HG02840 (cell line): ENCODE measurements around the gene RHOV.

Experiments
- ATAC-seq: cut with Tn5 transposase; IDR thresholded peaks from one replicate; pipeline ENCODE4 v1.9.1; 2021; ENCODE audit warnings: mild to moderate bottlenecking, moderate library complexity, moderate number of reproducible peaks; ENCODE audit not compliant: unreplicated experiment, low FRiP score

The RHOV gene

DNA sequence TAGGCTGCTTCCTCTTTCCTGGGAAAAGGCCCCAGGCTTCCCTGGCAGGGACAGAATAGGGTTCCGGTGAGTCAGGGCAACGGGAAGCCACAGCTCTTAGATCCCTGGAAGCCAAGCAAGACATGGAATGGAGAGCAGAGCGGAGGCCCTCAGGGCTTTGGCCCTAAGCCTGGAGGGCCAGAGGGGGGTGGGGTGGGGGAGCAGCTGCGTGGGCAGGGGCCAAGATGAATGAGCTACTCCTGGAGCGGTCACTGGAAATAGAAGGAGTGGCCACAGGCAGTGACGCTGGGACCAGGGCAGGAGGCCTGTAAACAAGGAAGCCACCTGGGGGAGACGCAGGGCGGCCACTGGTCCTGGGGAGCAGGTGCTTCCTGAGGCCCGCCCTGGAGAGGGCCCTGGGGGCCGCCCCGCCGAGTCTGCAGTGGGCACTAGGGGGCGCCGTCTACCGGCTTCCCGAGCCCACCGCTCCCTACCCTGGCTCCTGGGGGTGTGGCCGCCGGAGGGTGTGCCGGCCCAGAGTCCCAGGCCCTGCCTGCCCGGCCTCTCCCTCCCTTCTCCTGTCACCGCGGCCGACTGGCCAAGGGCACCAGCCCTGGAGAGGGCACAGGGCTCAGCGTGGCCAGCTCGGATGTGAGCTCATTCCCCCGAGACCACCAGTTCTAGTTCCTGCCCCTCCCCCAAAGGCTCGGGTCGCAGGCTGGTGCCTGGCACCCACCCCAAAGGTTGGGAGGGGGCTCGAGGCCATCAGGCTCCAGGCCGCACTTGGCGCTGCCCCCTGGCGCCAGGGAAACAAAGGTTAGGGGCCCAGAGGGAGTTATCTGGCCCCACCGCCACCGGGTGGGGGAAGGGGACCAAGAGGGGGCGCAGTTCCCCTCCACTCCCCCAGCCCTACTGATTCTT lies 32.3 kb upstream of the RHOV start:
- ATAC-seq, result no peak

DNA sequence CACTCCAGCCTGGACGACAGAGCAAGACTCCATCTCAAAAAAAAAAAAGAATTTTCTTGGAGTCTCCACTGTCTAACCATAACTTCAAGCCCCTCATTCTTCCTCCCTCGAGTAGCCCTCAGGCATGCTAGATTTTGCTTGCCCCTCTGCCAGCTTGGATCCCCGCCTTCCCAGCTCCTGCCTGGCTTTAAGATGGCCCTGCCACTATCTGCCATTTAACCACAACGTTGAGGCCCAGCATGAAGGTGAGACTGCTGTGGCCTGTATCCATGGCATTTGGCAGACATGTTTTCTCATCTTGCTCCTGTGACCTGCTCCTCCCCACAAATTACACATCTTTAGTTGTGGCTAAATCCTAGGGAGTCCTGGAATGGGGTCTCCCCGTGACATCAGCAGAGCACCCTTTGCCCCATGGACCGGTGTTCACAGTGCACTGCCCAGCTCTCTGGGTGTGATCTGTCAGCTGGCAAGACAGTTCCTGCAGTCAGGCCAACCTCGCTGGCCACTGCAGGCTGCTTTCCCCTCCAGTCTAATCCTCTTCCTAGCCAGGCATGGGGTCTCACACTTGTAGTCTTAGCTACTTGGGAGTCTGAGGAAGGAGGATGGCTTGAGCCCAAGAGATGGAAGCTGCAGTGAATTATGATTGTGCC lies 30.6 kb upstream of the RHOV start:
- no peak for ATAC-seq

- ATAC-seq, result no peak
Observed at GRCh38 chr15:40902605-40903561, 28.8 kb upstream of the RHOV start.

DNA sequence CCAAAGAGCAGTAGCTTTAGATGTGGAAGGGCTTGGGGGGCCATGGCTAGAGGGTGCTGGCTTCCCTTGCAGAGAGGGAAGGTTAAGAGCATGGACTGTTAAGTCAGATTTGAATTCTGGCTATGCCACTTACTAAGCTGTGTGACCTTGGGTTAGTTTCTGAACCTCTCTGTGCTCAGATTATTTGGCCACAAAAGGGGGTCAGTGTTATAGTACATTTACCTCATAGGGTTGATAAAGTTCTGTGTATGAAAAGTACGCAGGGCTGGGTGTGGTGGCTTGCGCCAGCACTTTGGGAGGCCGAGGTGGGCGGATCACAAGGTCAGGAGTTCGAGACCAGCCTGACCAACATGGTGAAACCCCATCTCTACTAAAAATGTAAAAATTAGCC lies 27.0 kb upstream of the RHOV start:
- ATAC-seq, result no peak

- no peak for ATAC-seq
Observed at GRCh38 chr15:40900256-40901052, 26.4 kb upstream of the RHOV start.

DNA sequence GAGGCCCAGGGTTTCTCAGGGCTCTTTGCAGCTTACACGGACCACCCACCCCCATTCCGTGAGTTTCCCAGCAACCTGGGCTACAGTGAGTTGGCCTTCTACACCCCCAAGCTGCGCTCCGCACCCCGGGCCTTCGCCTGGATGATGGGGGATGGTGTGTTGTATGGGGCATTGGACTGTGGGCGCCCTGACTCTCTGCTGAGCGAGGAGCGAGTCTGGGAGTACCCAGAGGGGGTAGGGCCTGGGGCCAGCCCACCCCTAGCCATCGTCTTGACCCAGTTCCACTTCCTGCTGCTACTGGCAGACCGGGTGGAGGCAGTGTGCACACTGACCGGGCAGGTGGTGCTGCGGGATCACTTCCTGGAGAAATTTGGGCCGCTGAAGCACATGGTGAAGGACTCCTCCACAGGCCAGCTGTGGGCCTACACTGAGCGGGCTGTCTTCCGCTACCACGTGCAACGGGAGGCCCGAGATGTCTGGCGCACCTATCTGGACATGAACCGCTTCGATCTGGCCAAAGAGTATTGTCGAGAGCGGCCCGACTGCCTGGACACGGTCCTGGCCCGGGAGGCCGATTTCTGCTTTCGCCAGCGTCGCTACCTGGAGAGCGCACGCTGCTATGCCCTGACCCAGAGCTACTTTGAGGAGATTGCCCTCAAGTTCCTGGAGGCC lies 25.6 kb upstream of the RHOV start:
- no peak for ATAC-seq

- ATAC-seq, result peak; percentile 29
Observed at GRCh38 chr15:40894681-40895448, 20.8 kb upstream of the RHOV start.

GRCh38 chr15:40893733-40894680 lies 20.0 kb upstream of the RHOV start, which contains the start of gene VPS18:
Gene VPS18, plus strand, starts transcription at chr15:40894450. Its CDS starts 319 bp downstream, at chr15:40894769.
- peak; percentile 78 for ATAC-seq

DNA sequence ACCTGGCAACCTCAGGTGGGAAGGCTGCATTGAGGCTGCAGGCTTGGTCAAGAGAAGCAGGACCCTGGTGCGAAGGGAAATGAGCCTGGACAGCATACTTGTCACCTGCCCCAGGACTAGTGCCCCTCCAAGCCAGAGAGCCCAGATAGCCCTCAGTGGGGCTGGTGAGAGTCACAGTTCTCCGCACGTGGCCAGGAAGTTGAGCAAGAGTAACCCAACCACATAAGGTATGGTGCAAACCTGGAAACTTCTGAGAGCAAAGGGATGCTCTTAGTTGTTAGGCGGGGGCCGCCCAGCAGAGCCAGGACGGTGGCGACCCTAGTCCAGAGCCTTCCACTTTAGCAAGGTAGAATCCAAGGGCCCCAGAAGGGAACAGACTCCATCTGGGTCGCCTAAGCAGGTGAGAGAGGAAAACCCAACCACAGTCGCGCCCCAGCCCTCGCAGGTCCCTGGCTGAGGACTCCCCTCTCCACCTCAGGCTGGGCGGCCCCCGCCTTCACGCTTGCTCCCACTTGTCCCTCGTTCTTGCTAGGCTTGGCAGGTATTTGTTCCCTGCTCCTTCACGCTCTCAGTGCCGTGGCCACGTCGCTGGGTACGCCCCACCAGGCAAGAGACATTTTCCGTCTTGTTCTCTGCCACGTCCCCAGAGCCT lies 19.1 kb upstream of the RHOV start:
- ATAC-seq, result no peak

DNA sequence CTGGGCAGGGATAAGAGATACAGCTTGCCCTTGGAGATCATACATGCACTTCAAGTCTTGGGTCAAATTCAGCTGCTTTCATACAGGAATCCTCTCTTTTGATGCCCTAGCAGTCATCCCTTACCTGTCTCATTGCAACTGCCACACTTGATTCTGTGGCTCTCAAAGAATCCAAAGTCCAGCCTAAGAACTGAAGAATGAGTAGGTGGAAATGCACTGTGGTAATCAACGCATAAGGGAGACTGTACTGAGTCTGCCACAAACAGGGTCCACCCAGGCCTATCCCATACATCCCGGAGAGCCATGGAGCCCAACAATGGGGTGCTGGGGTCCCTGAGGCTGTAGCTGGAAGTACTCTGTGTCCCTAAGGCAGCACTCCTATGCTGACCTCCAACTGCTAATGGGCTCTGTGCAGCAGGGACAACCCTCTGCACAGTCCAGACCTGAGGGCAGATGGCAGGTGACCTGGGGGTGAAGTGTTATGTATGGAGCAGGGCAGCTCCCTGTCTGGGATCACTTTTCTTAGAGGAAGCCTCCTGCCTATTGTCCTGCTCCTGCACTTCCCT lies 18.5 kb upstream of the RHOV start:
- no peak for ATAC-seq

GRCh38 chr15:40891810-40892446 lies 17.9 kb upstream of the RHOV start:
- ATAC-seq, result no peak

- no peak for ATAC-seq
Observed at GRCh38 chr15:40891138-40891537, 17.1 kb upstream of the RHOV start.

DNA sequence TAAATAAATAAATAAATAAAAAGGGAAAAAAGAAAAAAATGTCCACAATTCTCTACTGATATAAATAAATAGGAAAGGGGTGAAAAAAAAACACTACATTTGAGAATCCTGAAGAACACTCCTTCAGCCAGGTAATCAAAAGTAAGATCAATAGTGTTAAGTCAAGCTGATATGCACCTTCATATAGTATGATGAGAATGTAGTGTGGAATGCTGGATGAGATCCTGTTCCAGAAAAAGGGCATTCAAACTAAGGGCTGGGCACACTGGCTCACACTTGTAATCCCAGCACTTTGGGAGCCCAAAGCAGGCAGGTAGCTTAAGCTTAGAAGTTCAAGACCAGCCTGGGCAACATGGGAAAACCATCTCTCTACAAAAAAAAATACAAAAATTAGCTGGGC lies 15.1 kb upstream of the RHOV start:
- no peak for ATAC-seq

GRCh38 chr15:40886586-40886985 lies 12.6 kb upstream of the RHOV start:
- no peak for ATAC-seq

GRCh38 chr15:40881351-40881750 lies 7.3 kb upstream of the RHOV start:
- ATAC-seq, result no peak

- ATAC-seq, result no peak
Observed at GRCh38 chr15:40879609-40880008, 5.6 kb upstream of the RHOV start.
